Measurements from ENCODE around the gene ARMH3. TPM values are rescaled to one million over a fixed set of nuclear protein-coding genes. Genes with fewer than 3 reads are reported as not detected.

Gene ARMH3
- total and polyA plus RNA-seq, 4 donors = 14.0 to 25.1 (median 20.8) TPM

- Histone ChIP-seq H3K4me1 (ENCODE audit: control insufficient read depth, insufficient read depth, low read length) (no peaks in the 10 kb centered on the region), H3K9me3 (ENCODE audit: control insufficient read depth, insufficient read depth, low read length) (no peaks in the 10 kb centered on the region), H3K4me3 (ENCODE audit: low read depth, low read length) (no peak overlapping the region), H3K27ac (ENCODE audit: low read depth, low read length) (no peak overlapping the region), H3K36me3 (ENCODE audit: control insufficient read depth, insufficient read depth, low read length) (peaks cover 16% of the 10 kb centered on the region), H3K27me3 (ENCODE audit: control insufficient read depth, insufficient read depth, low read length) (no peaks in the 10 kb centered on the region)
- peak in 2 of 6 donors; percentile 17 to 46 for DNase-seq (ENCODE audit: low read depth in 4 of 6, low spot score in 6 of 6)
- 50% methylated on average over 1 of the region's 4 CpGs for WGBS (ENCODE audit: insufficient coverage)
These were observed 86.5 kb downstream of the ARMH3 start for GRCh38 chr10:101969412-101969922.

GRCh38 chr10:101968940-101969321 lies 87.0 kb downstream of the ARMH3 start:
- Histone ChIP-seq H3K9me3 (ENCODE audit: control insufficient read depth, insufficient read depth, low read length) (no peaks in the 10 kb centered on the region), H3K27me3 (ENCODE audit: control insufficient read depth, insufficient read depth, low read length) (no peaks in the 10 kb centered on the region), H3K27ac (ENCODE audit: low read depth, low read length) (no peak overlapping the region), H3K4me3 (ENCODE audit: low read depth, low read length) (no peak overlapping the region), H3K36me3 (ENCODE audit: control insufficient read depth, insufficient read depth, low read length) (peaks cover 16% of the 10 kb centered on the region), H3K4me1 (ENCODE audit: control insufficient read depth, insufficient read depth, low read length) (no peaks in the 10 kb centered on the region)
- DNase-seq (ENCODE audit: low read depth in 4 of 6, low spot score in 6 of 6) = peak in 1 of 6 donors; percentile 24
- WGBS (ENCODE audit: insufficient coverage) = no CpG with 5 or more reads among the region's 1 CpG

GRCh38 chr10:101968286-101968939 lies 87.6 kb downstream of the ARMH3 start:
- WGBS (ENCODE audit: insufficient coverage) = 86% methylated on average over 1 of the region's 2 CpGs
- H3K27ac ChIP-seq (ENCODE audit: low read depth, low read length) = no peak overlapping the region
- no peaks in the 10 kb centered on the region for H3K9me3 ChIP-seq (ENCODE audit: control insufficient read depth, insufficient read depth, low read length)
- H3K27me3 ChIP-seq (ENCODE audit: control insufficient read depth, insufficient read depth, low read length) = no peaks in the 10 kb centered on the region
- no peak overlapping the region for H3K4me3 ChIP-seq (ENCODE audit: low read depth, low read length)
- DNase-seq (ENCODE audit: low read depth in 4 of 6, low spot score in 6 of 6) = peak in 2 of 6 donors; percentile 43 to 49
- H3K4me1 ChIP-seq (ENCODE audit: control insufficient read depth, insufficient read depth, low read length) = no peaks in the 10 kb centered on the region
- H3K36me3 ChIP-seq (ENCODE audit: control insufficient read depth, insufficient read depth, low read length) = peaks cover 15% of the 10 kb centered on the region

DNA sequence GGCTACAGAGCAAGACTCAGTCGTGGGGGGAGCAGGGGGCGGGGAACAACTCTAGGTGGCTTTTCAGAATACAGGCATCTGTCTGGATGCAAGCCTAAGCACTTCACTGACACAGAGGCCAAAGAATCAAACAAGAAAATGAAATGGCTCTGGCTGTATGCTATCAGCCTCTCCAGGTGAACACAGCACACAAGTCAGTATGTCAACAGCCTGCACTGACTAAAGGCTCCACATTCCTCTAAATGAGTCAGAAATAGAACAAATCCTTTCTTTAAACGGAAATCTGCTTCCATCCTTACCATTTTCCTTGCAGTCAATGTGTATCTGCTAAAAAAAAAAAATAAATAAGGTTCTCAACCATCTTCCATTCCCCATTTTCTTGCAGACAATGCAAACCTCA lies 88.3 kb downstream of the ARMH3 start:
- Histone ChIP-seq H3K4me3 (ENCODE audit: low read depth, low read length) (no peak overlapping the region), H3K27ac (ENCODE audit: low read depth, low read length) (no peak overlapping the region), H3K9me3 (ENCODE audit: control insufficient read depth, insufficient read depth, low read length) (no peaks in the 10 kb centered on the region), H3K36me3 (ENCODE audit: control insufficient read depth, insufficient read depth, low read length) (peaks cover 10% of the 10 kb centered on the region), H3K27me3 (ENCODE audit: control insufficient read depth, insufficient read depth, low read length) (no peaks in the 10 kb centered on the region), H3K4me1 (ENCODE audit: control insufficient read depth, insufficient read depth, low read length) (no peaks in the 10 kb centered on the region)
- DNase-seq (ENCODE audit: low read depth in 4 of 6, low spot score in 6 of 6) = no peak
- WGBS (ENCODE audit: insufficient coverage) = 85% methylated on average over 2 of the region's 3 CpGs

DNA sequence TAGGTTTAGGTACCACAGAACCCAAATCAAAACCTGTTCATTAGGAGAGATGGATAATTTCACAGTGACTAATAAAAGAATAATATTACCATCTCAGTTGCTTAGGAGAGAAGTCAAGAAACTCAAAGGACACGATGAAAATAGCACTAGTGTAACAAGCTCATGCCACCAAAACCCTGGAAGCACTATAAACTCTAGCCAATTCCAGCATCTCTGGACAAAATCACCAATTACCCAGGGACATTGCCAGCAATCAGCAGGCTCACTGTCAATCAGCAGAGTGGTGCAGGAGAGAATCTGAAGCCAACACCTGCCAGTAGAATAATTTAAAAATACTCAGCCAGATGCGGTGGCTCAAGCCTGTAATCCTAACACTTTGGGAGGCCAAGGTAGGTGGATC lies 88.9 kb downstream of the ARMH3 start:
- H3K36me3 ChIP-seq (ENCODE audit: control insufficient read depth, insufficient read depth, low read length) = peaks cover 10% of the 10 kb centered on the region
- DNase-seq (ENCODE audit: low read depth in 4 of 6, low spot score in 6 of 6) = no peak
- no peaks in the 10 kb centered on the region for H3K9me3 ChIP-seq (ENCODE audit: control insufficient read depth, insufficient read depth, low read length)
- 100% methylated on average over 1 of the region's 2 CpGs for WGBS (ENCODE audit: insufficient coverage)
- H3K4me1 ChIP-seq (ENCODE audit: control insufficient read depth, insufficient read depth, low read length) = no peaks in the 10 kb centered on the region
- H3K4me3 ChIP-seq (ENCODE audit: low read depth, low read length) = no peak overlapping the region
- no peaks in the 10 kb centered on the region for H3K27me3 ChIP-seq (ENCODE audit: control insufficient read depth, insufficient read depth, low read length)
- no peak overlapping the region for H3K27ac ChIP-seq (ENCODE audit: low read depth, low read length)

DNA sequence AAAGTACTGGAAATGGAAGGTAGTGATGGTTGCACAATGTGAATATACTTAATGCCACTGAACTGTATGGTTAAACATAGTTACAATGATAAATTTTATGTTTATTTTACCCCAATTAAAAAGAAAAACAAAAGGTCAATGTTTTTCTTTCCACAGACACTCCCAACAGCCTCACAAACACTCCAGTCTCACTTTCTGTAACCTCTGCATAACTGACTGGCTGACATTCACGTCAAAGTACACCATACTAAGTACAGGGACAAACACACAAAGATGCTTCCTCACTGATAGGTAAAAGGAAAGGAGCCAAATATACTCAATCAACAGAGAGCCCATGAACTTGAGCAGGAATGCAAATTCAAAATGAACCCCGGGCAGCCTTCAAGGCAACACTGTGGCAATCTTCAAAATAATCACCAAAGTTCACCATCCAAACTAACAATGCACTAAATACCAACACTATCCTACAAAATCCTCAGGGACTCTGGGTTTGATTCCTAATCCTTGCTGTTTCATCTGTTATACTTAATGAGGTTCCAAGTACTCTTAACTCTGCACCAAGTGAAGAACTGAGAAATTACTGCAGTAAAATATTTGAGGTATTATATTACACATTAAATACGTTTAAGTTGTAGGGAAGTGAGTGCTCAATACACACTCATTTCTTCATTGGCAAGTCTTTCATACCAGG lies 90.8 kb downstream of the ARMH3 start:
- Histone ChIP-seq H3K4me3 (ENCODE audit: low read depth, low read length) (no peak overlapping the region), H3K27me3 (ENCODE audit: control insufficient read depth, insufficient read depth, low read length) (no peaks in the 10 kb centered on the region), H3K4me1 (ENCODE audit: control insufficient read depth, insufficient read depth, low read length) (no peaks in the 10 kb centered on the region), H3K27ac (ENCODE audit: low read depth, low read length) (no peak overlapping the region), H3K36me3 (ENCODE audit: control insufficient read depth, insufficient read depth, low read length) (peaks cover 6% of the 10 kb centered on the region), H3K9me3 (ENCODE audit: control insufficient read depth, insufficient read depth, low read length) (no peaks in the 10 kb centered on the region)
- 86% methylated on average over 1 of the region's 3 CpGs for WGBS (ENCODE audit: insufficient coverage)
- no peak for DNase-seq (ENCODE audit: low read depth in 4 of 6, low spot score in 6 of 6)

GRCh38 chr10:101961591-101962498 lies 94.1 kb downstream of the ARMH3 start:
- DNase-seq (ENCODE audit: low read depth in 4 of 6, low spot score in 6 of 6) = no peak
- Histone ChIP-seq H3K27ac (ENCODE audit: low read depth, low read length) (no peak overlapping the region), H3K4me3 (ENCODE audit: low read depth, low read length) (no peak overlapping the region), H3K36me3 (ENCODE audit: control insufficient read depth, insufficient read depth, low read length) (peaks cover 2% of the 10 kb centered on the region), H3K9me3 (ENCODE audit: control insufficient read depth, insufficient read depth, low read length) (no peaks in the 10 kb centered on the region), H3K4me1 (ENCODE audit: control insufficient read depth, insufficient read depth, low read length) (peaks cover 9% of the 10 kb centered on the region), H3K27me3 (ENCODE audit: control insufficient read depth, insufficient read depth, low read length) (no peaks in the 10 kb centered on the region)
- WGBS (ENCODE audit: insufficient coverage) = 77% methylated on average over 4 of the region's 5 CpGs

GRCh38 chr10:101960879-101961395 lies 95.0 kb downstream of the ARMH3 start:
- Histone ChIP-seq H3K4me1 (ENCODE audit: control insufficient read depth, insufficient read depth, low read length) (peaks cover 9% of the 10 kb centered on the region), H3K27ac (ENCODE audit: low read depth, low read length) (no peak overlapping the region), H3K4me3 (ENCODE audit: low read depth, low read length) (no peak overlapping the region), H3K36me3 (ENCODE audit: control insufficient read depth, insufficient read depth, low read length) (no peaks in the 10 kb centered on the region), H3K9me3 (ENCODE audit: control insufficient read depth, insufficient read depth, low read length) (no peaks in the 10 kb centered on the region), H3K27me3 (ENCODE audit: control insufficient read depth, insufficient read depth, low read length) (no peaks in the 10 kb centered on the region)
- DNase-seq (ENCODE audit: low read depth in 4 of 6, low spot score in 6 of 6) = no peak
- WGBS (ENCODE audit: insufficient coverage) = 79% methylated on average over 3 of the region's 6 CpGs

GRCh38 chr10:101959346-101959916 lies 96.5 kb downstream of the ARMH3 start:
- Histone ChIP-seq H3K9me3 (ENCODE audit: control insufficient read depth, insufficient read depth, low read length) (no peaks in the 10 kb centered on the region), H3K4me1 (ENCODE audit: control insufficient read depth, insufficient read depth, low read length) (peaks cover 9% of the 10 kb centered on the region), H3K27ac (ENCODE audit: low read depth, low read length) (no peak overlapping the region), H3K4me3 (ENCODE audit: low read depth, low read length) (no peak overlapping the region), H3K27me3 (ENCODE audit: control insufficient read depth, insufficient read depth, low read length) (no peaks in the 10 kb centered on the region), H3K36me3 (ENCODE audit: control insufficient read depth, insufficient read depth, low read length) (no peaks in the 10 kb centered on the region)
- WGBS (ENCODE audit: insufficient coverage) = 49% methylated on average over 5 of the region's 8 CpGs
- peak in 1 of 6 donors; percentile 20 for DNase-seq (ENCODE audit: low read depth in 4 of 6, low spot score in 6 of 6)
